Tibial nerve (tissue), 4 donors: ENCODE measurements around the gene MPPED1. TPM values are rescaled to one million over a fixed set of nuclear protein-coding genes. Genes with fewer than 3 reads are reported as not detected.

ENCODE experiments used
- DNase-seq, 2 donors: peaks; one replicate each; pipeline ENCODE4 v3.0.0-alpha.2; 2019; ENCODE audit warnings: low spot score in 2 of 2
- H3K27ac ChIP-seq, 4 donors: fragments of 200-600 bp; sonication (generic) in 3 of 4; one replicate each; pipeline ENCODE4 v1.5.1; 2017 to 2019; ENCODE audit warnings: mild to moderate bottlenecking in 1 of 4
- H3K27me3 ChIP-seq, 2 donors: fragments of 200-600 bp; sonication (generic) in 1 of 2; one replicate each; pipeline versions ENCODE4 v1.5.1 to v1.6.0; 2017 to 2019
- H3K36me3 ChIP-seq, 3 donors: fragments of 200-600 bp; sonication (generic); one replicate each; pipeline ENCODE4 v1.5.1; 2018 to 2019
- H3K4me1 ChIP-seq, 4 donors: fragments of 200-600 bp; sonication (generic) in 3 of 4; one replicate each; pipeline ENCODE4 v1.5.1; 2017 to 2019
- H3K4me3 ChIP-seq, 4 donors: fragments of 200-600 bp; sonication (generic) in 3 of 4; one replicate each; pipeline ENCODE4 v1.5.1; 2017 to 2019; ENCODE audit warnings: mild to moderate bottlenecking in 1 of 4, moderate library complexity in 1 of 4
- H3K9me3 ChIP-seq, 4 donors: fragments of 200-600 bp; sonication (generic) in 3 of 4; one replicate each; pipeline ENCODE4 v1.5.1; 2017 to 2019
- CTCF ChIP-seq, 5 experiments: fragments of 200-600 bp in 3 of 5; fragments of 450-650 bp in 2 of 5; sonication (generic) in 3 of 5; IDR thresholded peaks; one replicate each; pipeline ENCODE4 v1.5.1; 2016 to 2019; ENCODE audit warnings: antibody characterized with exemption in 5 of 5, mild to moderate bottlenecking in 3 of 5, moderate library complexity in 2 of 5
- EP300 ChIP-seq, 2 donors: sonication (generic); formaldehyde crosslinking; IDR thresholded peaks; one replicate each; pipeline ENCODE4 v1.6.1; 2017; ENCODE audit warnings: antibody characterized with exemption in 2 of 2, mild to moderate bottlenecking in 1 of 2
- POLR2A ChIP-seq, 2 donors: fragments of 450-650 bp; IDR thresholded peaks; one replicate each; pipeline ENCODE4 v1.6.1; 2017; ENCODE audit warnings: antibody characterized with exemption in 2 of 2, mild to moderate bottlenecking in 2 of 2, moderate library complexity in 2 of 2
- WGBS, 2 donors: methylation state at CpG; one replicate each; pipeline ENCODE4 v1.1.5; 2018; 5-methylcytosine and 5-hydroxymethylcytosine counted together
- total RNA-seq, 4 donors: library from RNA; depleted of rRNA; stranded (reverse); fragments of >200 nt; gene quantifications; one replicate each; pipeline ENCODE4 v1.1.0, GENCODE V29; 2016

The MPPED1 gene
- total RNA-seq, 4 donors from 2014 or later: 1.2 to 2.4 (median 1.8) TPM

DNA sequence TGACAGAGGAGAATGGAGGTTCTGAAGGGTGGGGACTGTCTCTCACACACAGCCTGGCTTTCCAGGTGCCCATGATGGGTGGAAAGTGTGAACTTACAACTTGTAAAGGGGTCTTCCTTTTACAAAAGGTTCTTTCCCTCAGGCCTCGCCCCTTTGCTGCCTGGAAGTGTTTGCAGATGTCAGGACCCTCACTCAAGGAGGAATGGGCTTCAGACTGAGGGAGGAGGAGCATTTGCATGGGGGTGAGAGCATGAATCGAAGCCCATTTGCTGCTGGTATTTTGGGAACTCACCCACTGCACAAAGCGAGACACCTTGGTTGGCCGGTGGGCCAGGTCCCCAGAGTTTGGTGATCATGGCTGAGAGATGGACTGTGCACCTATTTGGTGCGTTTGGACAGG is 25.1 kb downstream of the MPPED1 start:
- Histone ChIP-seq H3K9me3 (no peaks in the 10 kb centered on the region), H3K4me3 (no peak overlapping the region), H3K36me3 (no peaks in the 10 kb centered on the region), H3K27me3 (peaks cover 0 to 13% of the 10 kb centered on the region in 2 donors), H3K27ac (no peak overlapping the region), H3K4me1 (no peaks in the 10 kb centered on the region)
- no peak for DNase-seq
- no peak for TF ChIP-seq EP300 (IDR thresholded peaks at IDR 0.05)
- TF ChIP-seq CTCF (IDR thresholded peaks at IDR 0.05): no peak
- no peak for TF ChIP-seq POLR2A (IDR thresholded peaks at IDR 0.05)
- 85 to 86% methylated on average over 5 of the region's 5 CpGs for WGBS, 2 donors

DNA sequence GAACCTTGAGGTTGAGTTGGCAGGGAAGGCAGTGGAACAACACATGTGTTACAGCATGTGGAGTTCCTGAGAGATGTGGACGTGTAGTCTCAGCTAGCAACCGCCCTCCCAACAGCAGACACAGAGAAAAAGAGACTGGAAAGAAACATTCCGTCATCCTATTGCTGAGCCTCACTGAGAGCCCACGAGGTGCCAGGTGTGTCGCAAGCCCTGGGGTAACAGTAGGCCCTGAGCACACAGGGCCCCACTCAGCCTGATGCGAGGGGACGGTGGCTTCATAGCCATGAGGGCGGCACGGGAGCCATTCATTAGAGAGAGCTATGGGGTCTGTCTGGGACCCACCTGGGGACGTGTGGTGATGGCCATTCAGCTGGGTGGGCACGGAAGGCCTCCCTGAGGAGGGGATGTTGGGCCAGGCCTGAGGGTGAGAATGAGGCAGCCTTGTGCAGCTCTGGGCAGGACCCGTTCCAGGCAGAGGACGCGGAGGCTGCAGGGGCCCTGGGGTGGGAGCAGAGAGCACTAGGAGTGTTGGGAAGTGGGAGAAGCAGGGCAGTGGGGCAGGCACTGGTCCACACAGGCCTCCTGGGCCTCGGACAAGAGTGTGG is 26.2 kb downstream of the MPPED1 start:
- Histone ChIP-seq H3K36me3 (no peaks in the 10 kb centered on the region), H3K4me1 (no peaks in the 10 kb centered on the region), H3K9me3 (no peaks in the 10 kb centered on the region), H3K27me3 (peaks cover 0 to 9% of the 10 kb centered on the region in 2 donors), H3K27ac (no peak overlapping the region), H3K4me3 (no peak overlapping the region)
- TF ChIP-seq CTCF (IDR thresholded peaks at IDR 0.05) (no peak), POLR2A (IDR thresholded peaks at IDR 0.05) (no peak), EP300 (IDR thresholded peaks at IDR 0.05) (no peak)
- no peak for DNase-seq
- WGBS, 2 donors: 78 to 82% methylated on average over 15 of the region's 15 CpGs

DNA sequence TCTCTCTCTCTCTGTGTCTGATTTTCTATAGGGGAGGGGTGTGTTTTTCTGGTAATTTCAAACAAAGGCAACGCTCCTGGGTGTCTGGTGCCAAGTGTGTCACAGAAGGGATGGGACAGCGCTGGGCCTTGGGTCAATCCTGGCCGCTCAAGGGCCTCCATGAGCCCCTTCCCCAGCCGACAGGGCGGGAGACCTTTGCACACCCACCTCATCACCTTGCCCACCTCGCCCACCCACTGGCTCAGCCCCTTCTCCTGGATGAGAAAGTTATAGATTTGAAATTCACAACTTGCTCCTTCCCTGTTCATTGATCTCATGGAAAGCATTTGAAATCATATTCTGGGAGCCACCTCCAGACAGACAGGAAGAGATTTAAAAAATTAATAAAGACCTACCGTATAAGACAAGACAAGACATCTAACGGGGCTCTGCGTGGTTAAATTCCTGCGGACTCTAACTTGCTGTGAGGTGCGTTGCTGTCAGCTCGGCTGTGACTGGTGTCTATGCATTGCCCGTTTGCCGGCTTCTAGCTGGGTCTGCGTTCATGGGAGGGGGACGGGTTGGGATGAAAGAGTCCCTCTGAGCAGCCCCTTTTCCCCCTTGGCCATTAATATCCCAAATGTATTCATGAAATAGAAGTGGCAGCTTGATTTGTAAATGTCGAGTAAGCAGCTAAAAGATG is 27.0 kb downstream of the MPPED1 start:
- no peak overlapping the region for H3K27ac ChIP-seq
- no peaks in the 10 kb centered on the region for H3K4me1 ChIP-seq
- 80 to 84% methylated on average over 17 of the region's 17 CpGs for WGBS, 2 donors
- TF ChIP-seq POLR2A (IDR thresholded peaks at IDR 0.05): no peak
- no peak for TF ChIP-seq EP300 (IDR thresholded peaks at IDR 0.05)
- no peak for TF ChIP-seq CTCF (IDR thresholded peaks at IDR 0.05)
- H3K27me3 ChIP-seq: peaks cover 0 to 9% of the 10 kb centered on the region in 2 donors
- H3K36me3 ChIP-seq: no peaks in the 10 kb centered on the region
- H3K9me3 ChIP-seq: no peaks in the 10 kb centered on the region
- no peak for DNase-seq
- no peak overlapping the region for H3K4me3 ChIP-seq

DNA sequence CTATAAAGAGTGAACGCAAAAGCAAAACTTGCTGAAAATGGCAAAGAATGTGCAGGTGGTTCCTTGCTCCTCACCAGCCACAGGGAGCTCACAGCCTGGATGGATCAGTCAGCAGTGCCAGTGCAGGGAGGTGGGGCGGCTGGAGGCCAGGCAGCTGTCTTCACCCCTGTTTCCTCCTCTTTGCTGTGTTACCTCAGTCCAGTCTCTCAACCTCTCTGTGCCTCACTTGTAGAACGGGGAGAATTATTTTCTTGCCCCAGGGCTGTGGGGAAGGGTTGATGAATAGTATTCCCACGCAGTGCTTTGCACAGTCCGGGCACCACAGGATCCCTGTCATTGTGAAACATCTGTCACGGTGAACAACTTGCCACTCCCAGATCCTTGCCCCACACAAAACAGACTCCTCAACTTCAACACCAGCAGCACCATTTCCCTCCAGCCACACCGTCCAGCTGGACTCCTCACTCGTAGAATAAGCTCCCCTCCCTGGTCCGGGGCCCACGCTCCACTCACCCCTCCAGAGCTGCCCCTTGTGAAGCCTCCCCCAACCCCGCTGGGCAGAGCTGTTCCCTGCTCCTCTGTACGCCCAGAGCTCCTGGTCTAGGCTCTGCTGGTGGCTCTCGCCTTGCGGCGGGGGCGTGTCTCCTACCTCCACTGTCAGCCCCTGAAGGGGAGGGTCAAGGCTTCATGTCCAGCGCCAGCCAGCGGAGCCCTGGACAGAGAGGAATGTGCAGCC is 27.7 kb downstream of the MPPED1 start:
- DNase-seq: no peak
- Histone ChIP-seq H3K4me3 (no peak overlapping the region), H3K36me3 (no peaks in the 10 kb centered on the region), H3K4me1 (no peaks in the 10 kb centered on the region), H3K27ac (no peak overlapping the region), H3K27me3 (peaks cover 0 to 8% of the 10 kb centered on the region in 2 donors), H3K9me3 (no peaks in the 10 kb centered on the region)
- TF ChIP-seq EP300 (IDR thresholded peaks at IDR 0.05) (no peak), CTCF (IDR thresholded peaks at IDR 0.05) (no peak), POLR2A (IDR thresholded peaks at IDR 0.05) (no peak)
- 67 to 70% methylated on average over 11 to 18 of the region's 18 CpGs for WGBS, 2 donors

- WGBS, 2 donors: 53 to 76% methylated on average over 5 to 7 of the region's 7 CpGs
- H3K4me1 ChIP-seq: no peaks in the 10 kb centered on the region
These were observed 28.2 kb downstream of the MPPED1 start for GRCh38 chr22:43440104-43440387.

More at GRCh38 chr22:43440104-43440387, 28.2 kb downstream of the MPPED1 start:
- Histone ChIP-seq H3K27me3 (peaks cover 0 to 3% of the 10 kb centered on the region in 2 donors), H3K27ac (no peak overlapping the region), H3K9me3 (no peaks in the 10 kb centered on the region), H3K4me3 (no peak overlapping the region), H3K36me3 (no peaks in the 10 kb centered on the region)
- DNase-seq: no peak
- TF ChIP-seq CTCF (IDR thresholded peaks at IDR 0.05): no peak
- TF ChIP-seq EP300 (IDR thresholded peaks at IDR 0.05): no peak
- TF ChIP-seq POLR2A (IDR thresholded peaks at IDR 0.05): no peak
